CD14-positive monocyte (primary cell): ENCODE measurements around the gene SLIT1. TPM values are rescaled to one million over a fixed set of nuclear protein-coding genes. Genes with fewer than 3 reads are reported as not detected.

ENCODE experiments used
- DNase-seq, 3 donors: peaks; one replicate each; pipeline ENCODE4 v3.0.0-alpha.2; 2011 to 2022
- H2AFZ ChIP-seq: 2 replicates; pipeline ENCODE4 v1.6.0; 2012; ENCODE audit warnings: mild to moderate bottlenecking, low read depth, low read length, inconsistent platforms; ENCODE audit not compliant: insufficient read depth, poor library complexity, severe bottlenecking
- H3K27ac ChIP-seq, 2 donors: 1 replicate in 1 of 2; 2 replicates in 1 of 2; pipeline ENCODE4 v1.5.1; 2012 to 2013; ENCODE audit warnings: low read length in 2 of 2, control low read depth in 1 of 2, inconsistent platforms in 1 of 2, low read depth in 1 of 2, mild to moderate bottlenecking in 1 of 2
- H3K27me3 ChIP-seq, 2 donors: one replicate each; pipeline versions ENCODE4 v1.6.0 to v1.6.1; 2011 to 2013; ENCODE audit warnings: low read length in 2 of 2; ENCODE audit not compliant: control insufficient read depth in 2 of 2, insufficient read depth in 2 of 2
- H3K36me3 ChIP-seq, 2 donors: replicated peaks in 1 of 2; 1 replicate in 1 of 2; 2 replicates in 1 of 2; pipeline versions ENCODE4 v1.5.1 to v1.6.1; 2012 to 2013; ENCODE audit warnings: low read length in 2 of 2, control low read depth in 1 of 2, inconsistent platforms in 1 of 2, mild to moderate bottlenecking in 1 of 2; ENCODE audit not compliant: insufficient read depth in 2 of 2, control insufficient read depth in 1 of 2
- H3K4me1 ChIP-seq, 2 donors: 1 replicate in 1 of 2; 2 replicates in 1 of 2; pipeline versions ENCODE4 v1.5.1 to v1.6.1; 2012 to 2013; ENCODE audit warnings: low read length in 2 of 2, control low read depth in 1 of 2, inconsistent platforms in 1 of 2, mild to moderate bottlenecking in 1 of 2, moderate library complexity in 1 of 2; ENCODE audit not compliant: insufficient read depth in 2 of 2, control insufficient read depth in 1 of 2
- H3K4me2 ChIP-seq: replicated peaks from 2 replicates; pipeline ENCODE3; 2012; ENCODE audit warnings: low read length, moderate library complexity, mild to moderate bottlenecking; ENCODE audit not compliant: poor library complexity, severe bottlenecking; ENCODE audit errors: extremely low read depth
- H3K4me3 ChIP-seq, 3 experiments: fragments of 200-600 bp in 1 of 3; sonication (generic) in 1 of 3; replicated peaks in 1 of 3; 1 replicate in 2 of 3; 2 replicates in 1 of 3; pipeline ENCODE4 v1.5.1; 2011 to 2013; ENCODE audit warnings: low read length in 3 of 3, mild to moderate bottlenecking in 3 of 3, control low read depth in 2 of 3, low read depth in 2 of 3, inconsistent platforms in 1 of 3, moderate library complexity in 1 of 3
- H3K79me2 ChIP-seq: 2 replicates; pipeline ENCODE4 v1.6.0; 2012; ENCODE audit warnings: mild to moderate bottlenecking, control low read depth, inconsistent platforms, low read length, moderate library complexity; ENCODE audit not compliant: insufficient read depth
- H3K9ac ChIP-seq: 2 replicates; pipeline ENCODE4 v1.6.0; 2017; ENCODE audit warnings: low read length, mild to moderate bottlenecking; ENCODE audit not compliant: insufficient read depth, poor library complexity, severe bottlenecking
- H3K9me3 ChIP-seq, 2 donors: replicated peaks in 1 of 2; 1 replicate in 1 of 2; 2 replicates in 1 of 2; pipeline versions ENCODE4 v1.5.1 to v1.6.1; 2012 to 2013; ENCODE audit warnings: low read length in 2 of 2, control low read depth in 1 of 2; ENCODE audit not compliant: control insufficient read depth in 1 of 2, insufficient read depth in 1 of 2
- H4K20me1 ChIP-seq: 2 replicates; pipeline ENCODE4 v1.6.0; 2012; ENCODE audit warnings: mild to moderate bottlenecking, low read length, control low read depth, moderate library complexity; ENCODE audit not compliant: insufficient read depth
- H3K27ac Mint-ChIP-seq, 7 donors: one replicate each; pipeline ENCODE4 v1.8.0; 2020; ENCODE audit warnings: mild to moderate bottlenecking in 7 of 7, mixed read lengths in 7 of 7, moderate library complexity in 6 of 7, inconsistent platforms in 2 of 7
- H3K27me3 Mint-ChIP-seq, 3 donors: one replicate each; pipeline ENCODE4 v1.8.0; 2021 to 2022; ENCODE audit warnings: low read depth in 3 of 3, mild to moderate bottlenecking in 3 of 3, mixed read lengths in 3 of 3, moderate library complexity in 3 of 3, inconsistent platforms in 1 of 3
- H3K36me3 Mint-ChIP-seq, 2 donors: one replicate each; pipeline ENCODE4 v1.8.0; 2020; ENCODE audit warnings: mixed read lengths in 2 of 2, inconsistent platforms in 1 of 2, mild to moderate bottlenecking in 1 of 2
- H3K4me1 Mint-ChIP-seq: one replicate; pipeline ENCODE4 v1.8.0; 2020; ENCODE audit warnings: mild to moderate bottlenecking, mixed read lengths
- H3K4me3 Mint-ChIP-seq, 2 donors: one replicate each; pipeline ENCODE4 v1.8.0; 2020; ENCODE audit warnings: mild to moderate bottlenecking in 2 of 2, mixed read lengths in 2 of 2, moderate library complexity in 1 of 2
- H3K9me3 Mint-ChIP-seq, 7 donors: one replicate each; pipeline ENCODE4 v1.8.0; 2020 to 2022; ENCODE audit warnings: mixed read lengths in 7 of 7, mild to moderate bottlenecking in 6 of 7, moderate library complexity in 6 of 7, inconsistent platforms in 2 of 7
- WGBS: methylation state at CpG from one replicate; pipeline ENCODE4 v1.1.5; 2013; ENCODE audit warnings: missing lambda C conversion rate; ENCODE audit not compliant: insufficient coverage; 5-methylcytosine and 5-hydroxymethylcytosine counted together
- intact Hi-C, 2 donors: fragments of 100-400 bp; cut with micrococcal nuclease; formaldehyde crosslinking; loops; one replicate each; pipeline versions ENCODE4 v1.15.0 to v1.15.1; 2023
- polyA plus RNA-seq, 3 donors: library from polyadenylated mRNA; depleted of rRNA in 1 of 3; unstranded in 2 of 3; stranded (reverse) in 1 of 3; fragments of 300-500 nt in 2 of 3; fragments of >200 nt in 1 of 3; fragmentation: Illumina TruSeq in 2 of 3; gene quantifications; 1 replicate in 2 of 3; 2 replicates in 1 of 3; pipeline ENCODE4 v1.2.3, GENCODE V29; 2012 to 2021
- TF ChIP-seq, protein P1 (sequence below): fragments of 200-600 bp; IDR thresholded peaks from one replicate; pipeline ENCODE4 v1.8.0; 2022; ENCODE audit warnings: antibody characterized with exemption, mild to moderate bottlenecking

Gene SLIT1
- polyA plus RNA-seq, 3 donors, result 0.05 to 0.81 (median 0.16) TPM

DNA sequence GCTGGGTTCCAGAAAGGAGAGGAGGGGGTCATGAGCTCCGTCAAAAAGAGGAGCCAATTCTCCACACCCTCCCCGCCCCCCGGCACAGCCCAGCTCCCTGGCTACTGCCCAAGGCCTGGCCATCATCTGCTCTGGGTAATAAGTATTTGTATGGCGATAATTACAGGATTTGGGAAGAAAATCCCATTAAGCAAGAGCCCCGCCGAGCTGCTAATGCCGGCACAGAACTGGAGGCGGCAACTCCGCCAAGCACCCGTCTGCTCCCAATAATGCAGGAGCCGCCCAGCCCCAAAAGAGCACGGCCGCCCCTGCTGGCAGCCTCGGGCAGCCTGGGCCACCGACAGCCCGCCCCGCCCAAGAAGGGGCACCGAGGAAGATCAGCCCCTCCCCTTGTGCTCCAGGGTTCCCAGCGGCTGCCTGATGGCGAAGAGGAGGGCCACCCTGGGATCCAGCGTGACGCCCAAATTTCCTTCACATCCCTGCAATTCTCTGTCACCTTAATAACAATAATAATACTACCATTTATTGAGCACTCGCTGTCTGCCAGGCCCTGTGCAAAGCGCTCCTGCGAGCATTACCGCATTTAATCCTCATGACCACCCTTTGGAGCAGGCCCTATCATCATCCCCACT lies 5.9 kb downstream of the SLIT1 start:
- Histone ChIP-seq H3K4me2 (no peak overlapping the region), H3K9ac (no peak overlapping the region), H3K27ac (no peak overlapping the region), H3K4me1 (no peaks in the 10 kb centered on the region), H2AFZ (no peak overlapping the region), H4K20me1 (no peaks in the 10 kb centered on the region), H3K4me3 (no peak overlapping the region), H3K79me2 (no peaks in the 10 kb centered on the region), H3K9me3 (peaks cover 0 to 6% of the 10 kb centered on the region in 2 donors), H3K27me3 (peaks cover 9 to 41% of the 10 kb centered on the region in 2 donors), H3K36me3 (no peaks in the 10 kb centered on the region)
- intact Hi-C loops, result no loop called here
- peaks cover 29 to 46% (median 43%) of the 10 kb centered on the region in 3 donors for H3K27me3 Mint-ChIP-seq
- no peaks in the 10 kb centered on the region for H3K4me1 Mint-ChIP-seq
- peaks cover 0 to 6% (median 0%) of the 10 kb centered on the region in 7 donors for H3K9me3 Mint-ChIP-seq
- TF ChIP-seq, protein P1, sequence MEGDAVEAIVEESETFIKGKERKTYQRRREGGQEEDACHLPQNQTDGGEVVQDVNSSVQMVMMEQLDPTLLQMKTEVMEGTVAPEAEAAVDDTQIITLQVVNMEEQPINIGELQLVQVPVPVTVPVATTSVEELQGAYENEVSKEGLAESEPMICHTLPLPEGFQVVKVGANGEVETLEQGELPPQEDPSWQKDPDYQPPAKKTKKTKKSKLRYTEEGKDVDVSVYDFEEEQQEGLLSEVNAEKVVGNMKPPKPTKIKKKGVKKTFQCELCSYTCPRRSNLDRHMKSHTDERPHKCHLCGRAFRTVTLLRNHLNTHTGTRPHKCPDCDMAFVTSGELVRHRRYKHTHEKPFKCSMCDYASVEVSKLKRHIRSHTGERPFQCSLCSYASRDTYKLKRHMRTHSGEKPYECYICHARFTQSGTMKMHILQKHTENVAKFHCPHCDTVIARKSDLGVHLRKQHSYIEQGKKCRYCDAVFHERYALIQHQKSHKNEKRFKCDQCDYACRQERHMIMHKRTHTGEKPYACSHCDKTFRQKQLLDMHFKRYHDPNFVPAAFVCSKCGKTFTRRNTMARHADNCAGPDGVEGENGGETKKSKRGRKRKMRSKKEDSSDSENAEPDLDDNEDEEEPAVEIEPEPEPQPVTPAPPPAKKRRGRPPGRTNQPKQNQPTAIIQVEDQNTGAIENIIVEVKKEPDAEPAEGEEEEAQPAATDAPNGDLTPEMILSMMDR, result no peak
- no peak overlapping the region for H3K27ac Mint-ChIP-seq
- peak overlapping the region in 1 of 2 donors; percentile 60 for H3K4me3 Mint-ChIP-seq
- peaks cover 0 to 3% of the 10 kb centered on the region in 2 donors for H3K36me3 Mint-ChIP-seq
- no peak for DNase-seq
- WGBS, result 34% methylated on average over 18 of the region's 26 CpGs

DNA sequence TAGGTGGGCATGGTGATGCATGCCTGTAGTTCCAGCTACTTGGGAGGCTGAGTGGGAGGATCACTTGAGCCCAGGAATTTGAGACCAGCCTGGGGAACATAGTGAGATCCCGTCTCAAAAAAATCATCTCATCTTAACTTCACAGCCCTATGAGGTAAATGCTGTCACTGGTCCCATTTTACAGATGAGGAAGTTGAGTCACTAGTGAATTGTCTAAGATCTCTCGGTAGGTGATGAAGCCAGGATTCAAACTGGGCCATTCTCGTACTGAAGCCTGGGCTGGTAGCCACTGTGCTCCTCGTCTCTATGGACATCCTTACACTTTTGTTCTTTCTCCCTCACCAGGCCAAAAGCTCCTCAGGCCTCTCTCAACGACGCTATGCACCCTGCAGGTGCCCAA lies 6.4 kb downstream of the SLIT1 start:
- TF ChIP-seq, protein P1, result no peak
- peaks cover 5 to 36% of the 10 kb centered on the region in 2 donors for H3K27me3 ChIP-seq
- no peak overlapping the region for H3K27ac ChIP-seq
- 59% methylated on average over 3 of the region's 6 CpGs for WGBS
- H3K9me3 ChIP-seq, result peaks cover 0 to under 1% of the 10 kb centered on the region in 2 donors
- no peak overlapping the region for H2AFZ ChIP-seq
- Mint-ChIP-seq H3K4me3 (peak overlapping the region in 1 of 2 donors; percentile 17), H3K4me1 (no peaks in the 10 kb centered on the region), H3K9me3 (peaks cover 0 to 2% (median 0%) of the 10 kb centered on the region in 7 donors), H3K36me3 (no peaks in the 10 kb centered on the region), H3K27me3 (peaks cover 24 to 41% (median 40%) of the 10 kb centered on the region in 3 donors), H3K27ac (no peak overlapping the region)
- no peaks in the 10 kb centered on the region for H3K79me2 ChIP-seq
- no peak for DNase-seq
- H4K20me1 ChIP-seq, result no peaks in the 10 kb centered on the region
- intact Hi-C loops, result no loop called here
- H3K4me2 ChIP-seq, result no peak overlapping the region
- no peak overlapping the region for H3K4me3 ChIP-seq
- H3K9ac ChIP-seq, result no peak overlapping the region
- H3K4me1 ChIP-seq, result no peaks in the 10 kb centered on the region
- no peaks in the 10 kb centered on the region for H3K36me3 ChIP-seq
